GM12892 (cell line): Measurements from ENCODE around the gene SLF2.

Source experiments
- POLR2A ChIP-seq: IDR thresholded peaks from 2 replicates; pipeline ENCODE4 v1.6.1; 2011; ENCODE audit warnings: low read depth, low read length, control low read depth
- POLR2AphosphoS5 ChIP-seq: IDR thresholded peaks from 2 replicates; pipeline ENCODE4 v1.6.1; 2011; ENCODE audit warnings: low read depth, low read length, control low read depth
- TAF1 ChIP-seq: IDR thresholded peaks from 2 replicates; pipeline ENCODE4 v1.6.1; 2011; ENCODE audit warnings: low read depth, mild to moderate bottlenecking, control low read depth, low read length, borderline replicate concordance

GRCh38 chr10:100867261-100867963, 45.4 kb upstream of the SLF2 start:
- TF ChIP-seq POLR2AphosphoS5: no peak
- no peak for TF ChIP-seq POLR2A
- no peak for TF ChIP-seq TAF1
